ENCODE data around the gene TMEM8B.
"Not testable (repeated sequence)": the region's sequence is repeated elsewhere in the genome, so short reads cannot be mapped to it uniquely, and the experiment has no call there.

- TF ChIP-seq TCF12 (IDR thresholded peaks at IDR 0.05; ENCODE audit: low read depth, low read length); POU2F2 (IDR thresholded peaks at IDR 0.05; ENCODE audit: borderline replicate concordance, low read depth, low read length); GABPA (IDR thresholded peaks at IDR 0.05; ENCODE audit: low read depth); BHLHE40 (IDR thresholded peaks at IDR 0.05; ENCODE audit: borderline replicate concordance in 1 of 2, low read depth in 2 of 2, low read length in 1 of 2): not testable (repeated sequence)
Measured at GRCh38 chr9:35913429-35913828, 84.4 kb downstream of the TMEM8B start.

Data from GM12878 (cell line).